Transverse colon (tissue), 4 donors: Measurements from ENCODE around the gene HELZ.

Experiments
- POLR2A ChIP-seq: fragments of 450-650 bp; IDR thresholded peaks from one replicate; pipeline ENCODE4 v1.6.1; 2016; ENCODE audit warnings: antibody characterized with exemption, mild to moderate bottlenecking, moderate library complexity
- POLR2AphosphoS5 ChIP-seq, 3 donors: sonication (generic); formaldehyde crosslinking; IDR thresholded peaks; one replicate each; pipeline ENCODE4 v1.6.1; 2016; ENCODE audit warnings: antibody characterized with exemption in 3 of 3
- TF ChIP-seq, protein P1 (sequence below), 5 experiments: fragments of 200-600 bp in 3 of 5; fragments of 450-650 bp in 2 of 5; sonication (generic) in 3 of 5; IDR thresholded peaks; 1 replicate in 2 of 5; 2 replicates in 3 of 5; pipeline ENCODE4 v1.5.1; 2016 to 2017; ENCODE audit warnings: antibody characterized with exemption in 5 of 5, inconsistent platforms in 3 of 5, mild to moderate bottlenecking in 2 of 5, moderate library complexity in 1 of 5

DNA sequence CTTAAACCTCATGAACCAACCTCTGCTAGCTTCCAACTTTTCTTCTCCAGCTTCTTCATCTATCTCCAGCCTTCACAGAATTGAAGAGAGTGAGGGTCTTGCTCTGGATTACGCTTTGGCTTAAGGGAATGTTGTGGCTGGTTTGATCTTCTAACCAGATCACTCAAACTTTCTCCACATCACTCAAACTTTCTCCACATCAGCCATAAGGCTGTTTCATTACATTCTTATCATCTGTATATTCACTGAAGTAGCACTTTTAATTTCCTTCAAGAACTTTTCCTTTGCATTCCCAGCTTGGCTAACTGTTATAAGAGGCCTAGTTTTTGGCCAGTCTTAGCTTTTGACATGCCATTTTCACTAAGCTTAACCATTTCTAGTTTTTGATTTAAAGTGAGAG lies 148.4 kb downstream of the HELZ start:
- TF ChIP-seq POLR2A (no peak), POLR2AphosphoS5 (IDR thresholded peaks at IDR 0.05) (no peak)
- TF ChIP-seq, protein P1, sequence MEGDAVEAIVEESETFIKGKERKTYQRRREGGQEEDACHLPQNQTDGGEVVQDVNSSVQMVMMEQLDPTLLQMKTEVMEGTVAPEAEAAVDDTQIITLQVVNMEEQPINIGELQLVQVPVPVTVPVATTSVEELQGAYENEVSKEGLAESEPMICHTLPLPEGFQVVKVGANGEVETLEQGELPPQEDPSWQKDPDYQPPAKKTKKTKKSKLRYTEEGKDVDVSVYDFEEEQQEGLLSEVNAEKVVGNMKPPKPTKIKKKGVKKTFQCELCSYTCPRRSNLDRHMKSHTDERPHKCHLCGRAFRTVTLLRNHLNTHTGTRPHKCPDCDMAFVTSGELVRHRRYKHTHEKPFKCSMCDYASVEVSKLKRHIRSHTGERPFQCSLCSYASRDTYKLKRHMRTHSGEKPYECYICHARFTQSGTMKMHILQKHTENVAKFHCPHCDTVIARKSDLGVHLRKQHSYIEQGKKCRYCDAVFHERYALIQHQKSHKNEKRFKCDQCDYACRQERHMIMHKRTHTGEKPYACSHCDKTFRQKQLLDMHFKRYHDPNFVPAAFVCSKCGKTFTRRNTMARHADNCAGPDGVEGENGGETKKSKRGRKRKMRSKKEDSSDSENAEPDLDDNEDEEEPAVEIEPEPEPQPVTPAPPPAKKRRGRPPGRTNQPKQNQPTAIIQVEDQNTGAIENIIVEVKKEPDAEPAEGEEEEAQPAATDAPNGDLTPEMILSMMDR (IDR thresholded peaks at IDR 0.05): no peak
